ENCODE results near the gene TLE1.
"Not testable (repeated sequence)": the region's sequence is repeated elsewhere in the genome, so short reads cannot be mapped to it uniquely, and the experiment has no call there.

- TF ChIP-seq CTCF (IDR thresholded peaks at IDR 0.05; ENCODE audit: low read depth, low read length); POLR2A (IDR thresholded peaks at IDR 0.05; ENCODE audit: extremely low read depth, insufficient read length): not testable (repeated sequence)
Measured at GRCh38 chr9:81644513-81644912, 44.8 kb downstream of the TLE1 start.

All from NB4 (cell line).